Stromal cell of bone marrow (primary cell): Measurements from ENCODE around the gene ZNF526.

ENCODE experiments used
- DNase-seq: peaks from one replicate; pipeline ENCODE4 v3.0.0-alpha.2; 2012; ENCODE audit warnings: low read depth

ZNF526 gene

DNA sequence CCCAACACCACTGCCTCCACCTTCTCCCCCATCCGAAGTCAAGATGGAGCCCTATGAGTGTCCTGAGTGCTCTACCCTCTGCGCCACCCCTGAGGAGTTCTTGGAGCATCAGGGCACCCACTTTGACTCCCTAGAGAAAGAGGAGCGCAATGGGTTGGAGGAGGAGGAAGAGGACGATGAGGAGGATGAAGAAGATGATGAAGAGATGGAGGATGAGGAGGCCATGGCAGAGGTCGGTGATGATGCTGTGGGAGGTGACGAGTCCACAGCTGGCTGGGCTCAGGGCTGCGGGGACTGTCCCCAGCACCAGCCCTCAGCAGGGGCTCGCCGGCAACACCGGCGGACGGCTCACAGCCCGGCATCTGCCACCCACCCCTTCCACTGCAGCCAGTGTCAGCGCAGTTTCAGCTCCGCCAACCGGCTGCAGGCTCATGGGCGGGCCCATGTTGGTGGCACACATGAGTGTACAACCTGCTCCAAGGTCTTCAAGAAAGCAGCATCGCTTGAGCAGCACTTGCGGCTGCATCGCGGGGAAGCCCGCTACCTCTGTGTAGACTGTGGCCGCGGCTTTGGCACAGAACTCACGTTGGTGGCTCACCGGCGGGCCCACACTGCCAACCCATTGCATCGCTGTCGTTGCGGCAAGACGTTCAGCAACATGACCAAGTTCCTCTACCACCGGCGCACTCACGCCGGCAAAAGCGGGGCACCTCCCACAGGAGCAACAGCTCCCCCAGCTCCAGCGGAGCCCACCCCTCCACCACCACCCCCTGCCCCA lies 5.0 kb downstream of the ZNF526 start:
- DNase-seq, result no peak

GRCh38 chr19:42225718-42226292 lies 5.7 kb downstream of the ZNF526 start:
- no peak for DNase-seq

DNA sequence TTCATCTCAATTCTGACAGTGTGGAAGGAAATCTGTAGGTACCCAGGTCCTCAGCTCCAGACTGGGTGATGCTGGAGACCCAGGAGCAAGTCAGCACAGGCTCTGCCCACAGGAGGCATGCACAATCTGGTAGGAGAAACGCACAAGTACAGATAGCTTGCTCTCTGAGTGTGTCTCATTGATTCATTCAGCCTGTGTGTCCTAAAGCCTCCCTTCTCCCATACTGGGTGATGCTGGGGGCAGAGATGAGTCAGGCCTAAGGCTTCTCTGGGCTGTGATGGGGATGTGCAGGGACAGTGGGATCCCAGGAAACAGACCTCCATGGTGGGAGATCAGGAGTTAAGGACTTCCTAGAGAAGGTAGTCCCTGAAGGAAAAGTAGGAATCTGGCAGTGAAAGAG lies 6.8 kb downstream of the ZNF526 start:
- DNase-seq, result no peak

GRCh38 chr19:42228641-42229040 lies 8.5 kb downstream of the ZNF526 start:
- no peak for DNase-seq

DNA sequence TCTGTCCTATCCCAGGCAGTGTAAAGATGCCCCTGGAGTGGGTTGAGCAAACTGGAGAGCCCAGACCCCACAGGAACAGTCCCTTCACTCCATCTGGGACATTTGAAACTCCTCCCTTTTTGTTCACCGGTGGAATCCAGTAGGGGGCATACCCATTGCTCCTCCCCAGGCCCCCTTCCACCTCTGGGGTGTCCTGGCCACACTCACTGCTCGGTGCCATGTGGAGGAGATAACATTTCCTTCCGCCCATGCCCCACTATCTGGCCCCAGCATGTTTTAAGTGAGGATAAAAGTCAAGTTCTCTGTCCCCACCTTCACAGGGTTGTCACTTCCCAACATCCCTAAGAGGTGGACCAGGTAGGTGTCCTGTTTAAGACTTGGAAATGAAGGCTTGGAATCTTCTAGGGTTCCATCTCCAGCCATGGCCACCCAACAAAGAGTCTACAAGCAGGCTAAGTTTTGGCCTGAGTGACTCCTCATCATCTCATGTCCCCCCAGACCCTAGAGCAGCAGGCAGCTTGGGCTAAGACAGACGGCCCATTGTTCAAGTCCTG lies 9.3 kb downstream of the ZNF526 start:
- no peak for DNase-seq

GRCh38 chr19:42229855-42230351 lies 9.8 kb downstream of the ZNF526 start:
- DNase-seq, result no peak

GRCh38 chr19:42230571-42230970 lies 10.5 kb downstream of the ZNF526 start:
- DNase-seq, result no peak

GRCh38 chr19:42232435-42232834 lies 12.3 kb downstream of the ZNF526 start:
- no peak for DNase-seq

DNA sequence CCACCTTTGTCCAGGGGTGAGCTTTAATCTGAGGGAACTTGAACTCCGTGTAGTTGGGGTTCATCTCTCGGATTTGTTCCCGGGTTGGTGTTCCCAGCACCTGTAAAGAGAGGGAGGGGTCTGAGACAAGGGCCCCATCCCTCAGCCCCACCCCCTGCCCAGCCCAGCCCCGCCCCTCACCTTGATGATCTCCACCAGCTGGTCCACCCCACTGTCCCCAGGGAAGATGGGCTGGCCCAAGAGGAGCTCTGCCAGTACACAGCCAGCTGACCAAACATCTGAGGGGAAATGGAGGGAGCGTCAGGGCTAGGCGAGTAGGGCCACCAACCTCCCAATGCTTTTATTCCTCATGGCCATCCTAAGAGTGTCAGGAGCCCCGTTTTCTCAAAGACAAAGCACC lies 13.0 kb downstream of the ZNF526 start:
- DNase-seq, result no peak

GRCh38 chr19:42233678-42234292 lies 13.7 kb downstream of the ZNF526 start:
- DNase-seq, result no peak

- DNase-seq, result no peak
These were observed 14.3 kb downstream of the ZNF526 start for GRCh38 chr19:42234364-42234763.

GRCh38 chr19:42235181-42235580 lies 15.1 kb downstream of the ZNF526 start:
- DNase-seq, result no peak

GRCh38 chr19:42239544-42240220 lies 19.6 kb downstream of the ZNF526 start:
- no peak for DNase-seq

DNA sequence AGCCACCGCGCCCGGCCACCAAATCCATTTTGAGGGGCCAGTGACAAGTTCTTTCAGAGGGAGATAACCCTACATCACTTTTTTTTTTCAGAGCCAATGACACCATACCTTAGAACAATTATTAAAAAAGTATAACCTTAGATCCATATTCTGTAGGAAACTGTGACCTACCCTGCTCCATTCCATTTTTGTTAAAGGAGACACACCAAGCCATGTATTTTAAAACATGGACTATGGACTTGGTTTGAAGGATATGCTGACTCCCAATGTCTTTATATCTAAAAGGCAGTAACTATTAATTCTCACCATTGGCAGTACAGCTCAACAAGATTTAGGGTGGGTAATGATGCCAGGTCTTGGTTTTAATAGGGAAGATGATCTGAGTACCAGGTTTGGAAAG lies 21.2 kb downstream of the ZNF526 start:
- DNase-seq, result no peak

DNA sequence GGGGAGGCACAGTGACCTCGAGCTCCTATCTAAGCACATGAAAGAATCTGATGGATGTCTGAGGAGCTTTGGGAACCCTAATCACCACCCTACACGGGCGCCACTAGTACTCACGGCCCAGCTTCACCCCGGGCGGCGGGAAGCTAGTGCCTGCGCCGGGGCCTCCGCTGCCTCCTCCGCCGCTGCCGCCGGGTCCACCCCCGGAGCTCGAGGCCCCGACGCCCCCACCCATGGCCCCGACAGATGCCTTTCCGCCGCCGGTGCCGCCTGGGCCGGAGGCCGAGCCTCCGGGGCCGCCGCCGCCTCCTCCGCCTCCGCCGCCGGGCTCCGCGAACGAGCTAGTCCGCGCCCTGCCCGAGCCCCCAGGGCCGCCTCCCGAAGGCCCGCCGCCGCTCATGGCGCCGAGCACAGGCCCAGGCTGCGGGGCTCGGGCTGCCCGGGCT lies 22.0 kb downstream of the ZNF526 start:
- DNase-seq, result no peak

DNA sequence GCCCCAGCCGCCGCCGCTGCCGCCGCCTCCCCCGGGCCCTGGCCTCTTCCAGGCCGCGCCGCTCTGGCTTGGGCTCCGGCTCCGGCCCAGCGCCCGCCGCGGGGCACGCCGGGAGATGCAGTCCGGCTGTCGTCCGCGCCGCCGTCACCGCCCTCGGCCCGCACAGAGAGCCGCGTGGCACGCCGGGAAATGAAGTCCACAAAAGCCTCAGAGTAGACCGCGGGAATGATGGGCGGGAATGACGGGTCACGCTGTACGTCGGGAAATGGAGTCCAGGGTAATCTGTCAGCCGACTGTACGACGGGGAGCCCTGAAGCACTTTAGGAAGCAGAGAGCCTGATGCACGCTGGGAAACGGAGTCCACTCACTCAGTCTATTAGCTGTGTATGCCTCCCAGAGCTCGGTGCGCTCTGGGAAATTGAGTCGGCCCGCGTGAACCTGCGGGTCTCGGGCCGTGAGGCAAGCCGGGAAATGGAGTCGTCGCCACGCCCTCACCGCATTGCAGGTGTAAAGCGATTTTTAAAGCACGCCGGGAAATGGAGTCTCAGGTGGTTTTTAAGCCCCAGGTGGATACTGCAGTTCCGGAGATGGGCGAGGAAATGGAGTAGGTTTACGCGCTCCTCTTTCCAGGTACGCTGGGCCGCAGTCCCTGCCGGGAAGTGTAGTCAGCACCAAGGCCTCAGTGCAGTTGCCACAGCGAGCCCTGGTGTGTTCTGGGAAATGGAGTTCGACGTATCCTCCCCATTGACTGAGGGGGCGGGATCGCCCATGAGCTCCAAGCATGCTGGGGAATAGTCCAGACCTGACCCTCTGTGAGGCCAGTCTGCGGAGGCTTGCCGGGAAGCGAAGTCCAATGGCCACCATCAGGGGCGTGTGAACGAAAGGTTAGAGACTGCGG lies 22.6 kb downstream of the ZNF526 start, which contains the start of gene GSK3A:
Gene GSK3A, minus strand, starts transcription at position 91 of the 898 bp plus-strand sequence. CDS start 137 bp downstream, outside the sequence.
- DNase-seq, result peak; percentile 99

DNA sequence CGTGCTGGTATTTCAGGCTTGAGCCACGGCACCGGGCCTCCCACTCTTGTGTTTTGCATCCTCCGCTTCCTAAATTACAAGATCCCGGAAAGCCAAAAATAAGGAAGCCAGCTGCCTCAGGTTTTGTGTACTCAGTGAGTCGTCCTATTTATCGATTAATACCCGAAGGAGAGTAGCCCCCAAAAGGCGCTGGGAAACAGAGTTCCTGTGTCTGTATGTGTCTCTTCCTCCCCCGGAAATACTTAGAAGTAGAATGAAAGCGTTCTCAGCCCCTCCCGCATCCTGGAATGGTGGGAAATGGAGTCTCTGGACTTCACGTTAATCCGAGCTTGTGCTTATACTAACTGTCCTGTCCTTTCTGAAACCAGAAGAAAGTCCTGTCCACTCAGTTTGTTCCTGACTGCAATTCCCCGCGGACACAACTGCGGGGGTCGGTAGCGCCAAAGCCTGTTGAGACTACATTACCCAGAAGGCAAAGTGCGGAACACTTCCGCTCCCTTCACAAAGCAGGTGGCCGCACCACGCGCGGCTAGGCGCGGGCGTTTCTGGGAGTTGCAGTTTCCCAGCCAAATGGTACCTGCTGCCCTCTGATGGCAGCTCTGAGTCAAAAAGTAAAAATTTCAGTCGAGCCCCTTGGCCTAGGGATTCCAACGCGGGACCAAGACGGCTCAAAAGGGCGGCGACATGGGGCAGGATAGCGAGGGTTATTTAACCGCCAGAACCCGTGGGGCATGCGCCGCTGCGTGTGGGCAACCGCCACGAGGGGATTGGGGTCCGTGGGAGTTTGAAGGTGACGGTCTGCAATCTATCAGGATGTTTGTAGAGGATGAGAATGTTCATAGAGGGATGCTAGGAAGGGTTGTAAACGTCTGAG lies 24.5 kb downstream of the ZNF526 start:
- DNase-seq, result peak; percentile 89

DNA sequence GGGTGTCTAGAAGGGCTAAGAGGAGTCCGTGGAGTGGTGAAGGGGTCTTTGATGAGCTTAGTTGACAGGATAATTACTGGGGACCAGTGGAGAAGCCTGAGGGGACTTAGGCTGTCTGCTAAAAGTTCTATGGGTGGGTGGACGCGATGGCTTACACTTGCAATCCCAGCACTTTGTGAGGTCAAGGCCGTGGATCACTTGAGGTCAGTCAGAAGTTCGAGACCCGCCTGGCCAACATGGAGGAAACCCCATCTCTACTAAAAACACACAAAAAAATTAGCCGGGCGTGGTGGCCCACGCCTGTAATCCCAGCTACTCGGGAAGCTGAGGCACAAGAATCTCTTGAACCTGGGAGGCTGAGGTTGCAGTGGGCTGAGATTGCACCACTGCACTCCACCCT lies 25.1 kb downstream of the ZNF526 start:
- no peak for DNase-seq

DNA sequence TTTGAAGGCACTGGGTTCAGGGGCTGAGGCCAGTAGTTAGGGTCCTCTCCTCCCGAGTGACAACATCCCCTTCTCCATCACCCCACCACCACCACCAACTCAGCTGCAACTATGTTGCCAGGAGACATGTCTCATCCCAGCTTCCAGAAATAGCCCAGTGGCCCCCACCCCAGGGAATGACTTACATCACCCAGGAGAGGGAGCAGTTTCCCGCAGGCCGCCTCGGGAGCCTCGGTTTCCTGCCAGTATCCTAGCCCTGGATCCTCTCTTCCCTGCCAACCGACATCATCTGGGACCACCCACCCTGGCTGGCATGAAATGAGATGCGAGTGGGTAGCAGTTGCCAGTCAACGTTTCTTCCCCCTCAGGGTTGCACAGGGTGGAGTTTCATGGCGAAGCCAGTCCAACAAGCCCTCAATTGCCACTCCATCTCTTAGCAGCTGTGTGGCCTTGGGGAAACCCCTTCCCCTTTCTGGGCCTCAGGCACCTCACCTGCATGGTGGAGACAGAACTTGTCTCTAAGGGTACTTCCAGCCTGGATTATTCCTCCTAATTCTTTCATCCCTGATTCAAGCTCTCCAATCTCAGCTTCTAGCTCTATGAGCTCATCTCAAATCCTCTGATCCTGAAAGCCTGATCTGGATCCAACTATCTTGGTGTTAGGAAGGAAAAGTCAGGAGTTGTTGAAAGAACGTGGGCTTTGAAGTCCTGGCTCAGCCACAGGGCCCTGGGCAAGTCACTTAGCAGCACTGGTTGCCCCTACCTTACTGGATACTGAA lies 26.2 kb downstream of the ZNF526 start:
- peak; percentile 75 for DNase-seq
